ENCODE measurements around the gene MPP4. TPM values are rescaled to one million over a fixed set of nuclear protein-coding genes. Genes with fewer than 3 reads are reported as not detected.

The MPP4 gene
- total RNA-seq, 2 donors from 2014 or later: not detected

- no peak for TF ChIP-seq CTCF (IDR thresholded peaks at IDR 0.05)
- intact Hi-C loops (cut with DNase I): no loop called here
- Histone ChIP-seq H3K27me3 (no peaks in the 10 kb centered on the region), H3K4me1 (no peaks in the 10 kb centered on the region), H3K4me3 (no peak overlapping the region), H3K9me3 (no peaks in the 10 kb centered on the region), H3K9ac (ENCODE audit: low read depth in 2 of 2, low read length in 2 of 2) (no peak overlapping the region), H3K36me3 (no peaks in the 10 kb centered on the region), H3K27ac (no peak overlapping the region)
- DNase-seq: no peak
Measured at GRCh38 chr2:201707753-201708152, 9.3 kb upstream of the MPP4 start.

GRCh38 chr2:201707142-201707541 is 8.7 kb upstream of the MPP4 start:
- TF ChIP-seq CTCF (IDR thresholded peaks at IDR 0.05): no peak
- no peak for DNase-seq
- Histone ChIP-seq H3K9ac (ENCODE audit: low read depth in 2 of 2, low read length in 2 of 2) (no peak overlapping the region), H3K36me3 (no peaks in the 10 kb centered on the region), H3K9me3 (no peaks in the 10 kb centered on the region), H3K4me1 (no peaks in the 10 kb centered on the region), H3K27ac (no peak overlapping the region), H3K4me3 (no peak overlapping the region), H3K27me3 (no peaks in the 10 kb centered on the region)
- intact Hi-C loops (cut with DNase I): no loop called here

GRCh38 chr2:201704536-201704935 is 6.1 kb upstream of the MPP4 start:
- no peak for TF ChIP-seq CTCF (IDR thresholded peaks at IDR 0.05)
- Histone ChIP-seq H3K9ac (ENCODE audit: low read depth in 2 of 2, low read length in 2 of 2) (no peak overlapping the region), H3K27me3 (no peaks in the 10 kb centered on the region), H3K27ac (no peak overlapping the region), H3K4me3 (no peak overlapping the region), H3K36me3 (no peaks in the 10 kb centered on the region), H3K9me3 (no peaks in the 10 kb centered on the region), H3K4me1 (no peaks in the 10 kb centered on the region)
- intact Hi-C loops (cut with DNase I): no loop called here
- no peak for DNase-seq

GRCh38 chr2:201701646-201702045 is 3.2 kb upstream of the MPP4 start:
- Histone ChIP-seq H3K4me3 (no peak overlapping the region), H3K36me3 (no peaks in the 10 kb centered on the region), H3K9me3 (no peaks in the 10 kb centered on the region), H3K4me1 (no peaks in the 10 kb centered on the region), H3K9ac (ENCODE audit: low read depth in 2 of 2, low read length in 2 of 2) (no peak overlapping the region), H3K27me3 (no peaks in the 10 kb centered on the region), H3K27ac (no peak overlapping the region)
- no peak for TF ChIP-seq CTCF (IDR thresholded peaks at IDR 0.05)
- intact Hi-C loops (cut with DNase I): no loop called here
- no peak for DNase-seq

GRCh38 chr2:201699416-201699815 is 972 bp upstream of the MPP4 start:
- H3K9me3 ChIP-seq: no peaks in the 10 kb centered on the region
- H3K4me1 ChIP-seq: no peaks in the 10 kb centered on the region
- intact Hi-C loops (cut with DNase I): no loop called here
- no peak overlapping the region for H3K4me3 ChIP-seq
- TF ChIP-seq CTCF (IDR thresholded peaks at IDR 0.05): no peak
- H3K27me3 ChIP-seq: no peaks in the 10 kb centered on the region
- no peaks in the 10 kb centered on the region for H3K36me3 ChIP-seq
- no peak overlapping the region for H3K9ac ChIP-seq (ENCODE audit: low read depth in 2 of 2, low read length in 2 of 2)
- no peak for DNase-seq
- no peak overlapping the region for H3K27ac ChIP-seq

GRCh38 chr2:201697899-201698298 is 545 bp downstream of the MPP4 start:
- H3K4me3 ChIP-seq: no peak overlapping the region
- no peak for DNase-seq
- no peaks in the 10 kb centered on the region for H3K36me3 ChIP-seq
- H3K4me1 ChIP-seq: no peaks in the 10 kb centered on the region
- H3K9me3 ChIP-seq: no peaks in the 10 kb centered on the region
- H3K9ac ChIP-seq (ENCODE audit: low read depth in 2 of 2, low read length in 2 of 2): no peak overlapping the region
- H3K27me3 ChIP-seq: no peaks in the 10 kb centered on the region
- H3K27ac ChIP-seq: no peak overlapping the region
- intact Hi-C loops (cut with DNase I): no loop called here
- no peak for TF ChIP-seq CTCF (IDR thresholded peaks at IDR 0.05)
